ENCODE results near the gene STX8.
"Not testable (repeated sequence)": the region's sequence is repeated elsewhere in the genome, so short reads cannot be mapped to it uniquely, and the experiment has no call there.

STX8 gene

GRCh38 chr17:9360677-9361081, 214.9 kb downstream of the STX8 start:
- in situ Hi-C loops (cut with HindIII; ENCODE audit: low sequenced_read_pairs), result no loop called here

GRCh38 chr17:9356488-9356911, 219.1 kb downstream of the STX8 start:
- in situ Hi-C loops (cut with HindIII; ENCODE audit: low sequenced_read_pairs), result no loop called here

- in situ Hi-C loops (cut with HindIII; ENCODE audit: low sequenced_read_pairs), result no loop called here
These were observed 219.8 kb downstream of the STX8 start for GRCh38 chr17:9355846-9356245.

- in situ Hi-C loops (cut with HindIII; ENCODE audit: low sequenced_read_pairs), result not testable (repeated sequence)
These were observed 220.4 kb downstream of the STX8 start for GRCh38 chr17:9355231-9355630.

- in situ Hi-C loops (cut with HindIII; ENCODE audit: low sequenced_read_pairs), result no loop called here
These were observed 225.5 kb downstream of the STX8 start for GRCh38 chr17:9350080-9350479.

GRCh38 chr17:9346296-9346926, 229.2 kb downstream of the STX8 start:
- in situ Hi-C loops (cut with HindIII; ENCODE audit: low sequenced_read_pairs), result loop anchor here (25.0 kb wide), 1 partner anchor 166 kb away; no protein-coding TSS in a partner anchor

- in situ Hi-C loops (cut with HindIII; ENCODE audit: low sequenced_read_pairs), result loop anchor here (25.0 kb wide), 1 partner anchor 169 kb away; no protein-coding TSS in a partner anchor
These were observed 232.1 kb downstream of the STX8 start for GRCh38 chr17:9343516-9343915.

- in situ Hi-C loops (cut with HindIII; ENCODE audit: low sequenced_read_pairs), result loop anchor here (25.0 kb wide), 1 partner anchor 170 kb away; no protein-coding TSS in a partner anchor
These were observed 233.4 kb downstream of the STX8 start for GRCh38 chr17:9342225-9342624.

- in situ Hi-C loops (cut with HindIII; ENCODE audit: low sequenced_read_pairs), result loop anchor here (25.0 kb wide), 1 partner anchor 172 kb away; no protein-coding TSS in a partner anchor
These were observed 235.7 kb downstream of the STX8 start for GRCh38 chr17:9339958-9340357.

- in situ Hi-C loops (cut with HindIII; ENCODE audit: low sequenced_read_pairs), result loop anchor here (25.0 kb wide), 1 partner anchor 173 kb away; no protein-coding TSS in a partner anchor
These were observed 236.1 kb downstream of the STX8 start for GRCh38 chr17:9339482-9339881.

GRCh38 chr17:9336817-9337216, 238.8 kb downstream of the STX8 start:
- in situ Hi-C loops (cut with HindIII; ENCODE audit: low sequenced_read_pairs), result loop anchor here (25.0 kb wide), 1 partner anchor 175 kb away; no protein-coding TSS in a partner anchor

- in situ Hi-C loops (cut with HindIII; ENCODE audit: low sequenced_read_pairs), result loop anchor here (25.0 kb wide), 1 partner anchor 178 kb away; no protein-coding TSS in a partner anchor
These were observed 240.8 kb downstream of the STX8 start for GRCh38 chr17:9334536-9335446.

GRCh38 chr17:9332132-9332494, 243.5 kb downstream of the STX8 start:
- in situ Hi-C loops (cut with HindIII; ENCODE audit: low sequenced_read_pairs), result loop anchor here (25.0 kb wide), 1 partner anchor 180 kb away; no protein-coding TSS in a partner anchor

- in situ Hi-C loops (cut with HindIII; ENCODE audit: low sequenced_read_pairs), result loop anchor here (25.0 kb wide), 1 partner anchor 181 kb away; no protein-coding TSS in a partner anchor
These were observed 244.1 kb downstream of the STX8 start for GRCh38 chr17:9331279-9332131.

- in situ Hi-C loops (cut with HindIII; ENCODE audit: low sequenced_read_pairs), result loop anchor here (25.0 kb wide), 1 partner anchor 182 kb away; no protein-coding TSS in a partner anchor
These were observed 244.9 kb downstream of the STX8 start for GRCh38 chr17:9330611-9331271.

GRCh38 chr17:9330141-9330540, 245.5 kb downstream of the STX8 start:
- in situ Hi-C loops (cut with HindIII; ENCODE audit: low sequenced_read_pairs), result loop anchor here (25.0 kb wide), 1 partner anchor 182 kb away; no protein-coding TSS in a partner anchor

GRCh38 chr17:9329251-9329921, 246.2 kb downstream of the STX8 start:
- in situ Hi-C loops (cut with HindIII; ENCODE audit: low sequenced_read_pairs), result loop anchor here (25.0 kb wide), 1 partner anchor 183 kb away; no protein-coding TSS in a partner anchor

GRCh38 chr17:9324864-9325263, 250.8 kb downstream of the STX8 start:
- in situ Hi-C loops (cut with HindIII; ENCODE audit: low sequenced_read_pairs), result loop anchor here (25.0 kb wide), 1 partner anchor 187 kb away; no protein-coding TSS in a partner anchor

GRCh38 chr17:9322326-9322725, 253.3 kb downstream of the STX8 start:
- in situ Hi-C loops (cut with HindIII; ENCODE audit: low sequenced_read_pairs), result no loop called here

Data from endothelial cell of hepatic sinusoid (primary cell).